SJCRH30 (cell line): ENCODE data around the gene TTC39B. TPM values are rescaled to one million over a fixed set of nuclear protein-coding genes. Genes with fewer than 3 reads are reported as not detected.

Experiments used
- DNase-seq, 2 experiments: peaks; one replicate each; pipeline ENCODE4 v3.0.0-alpha.2; 2015 to 2020
- H3K27ac ChIP-seq: fragments of 250-450 bp; sonication (Bioruptor Pico); 2 replicates; pipeline ENCODE4 v1.5.1; 2020; ENCODE audit warnings: mild to moderate bottlenecking, moderate library complexity
- H3K27me3 ChIP-seq: fragments of 250-450 bp; sonication (Bioruptor Pico); 2 replicates; pipeline ENCODE4 v1.5.1; 2020; ENCODE audit warnings: mild to moderate bottlenecking, moderate library complexity
- H3K36me3 ChIP-seq: fragments of 250-450 bp; sonication (Bioruptor Pico); 2 replicates; pipeline ENCODE4 v1.5.1; 2020; ENCODE audit warnings: mild to moderate bottlenecking, moderate library complexity
- H3K4me1 ChIP-seq: fragments of 250-450 bp; sonication (Bioruptor Pico); 2 replicates; pipeline ENCODE4 v1.5.1; 2020; ENCODE audit warnings: mild to moderate bottlenecking, moderate library complexity
- H3K4me3 ChIP-seq: fragments of 250-450 bp; sonication (Bioruptor Pico); 2 replicates; pipeline ENCODE4 v1.5.1; 2020; ENCODE audit warnings: mild to moderate bottlenecking, moderate library complexity
- H3K9me3 ChIP-seq: fragments of 250-450 bp; sonication (Bioruptor Pico); replicated peaks from 2 replicates; pipeline ENCODE4 v1.5.1; 2020; ENCODE audit warnings: mild to moderate bottlenecking, moderate library complexity
- total RNA-seq: library from RNA; depleted of rRNA; stranded (reverse); fragments of >200 nt; shearing (Covaris generic); gene quantifications from 2 replicates; pipeline ENCODE4 v1.2.3, GENCODE V29; 2014

Gene TTC39B
- total RNA-seq, 1 experiment from 2014 or later, result 2.2 TPM

- H3K4me3 ChIP-seq, result no peak overlapping the region
- no peaks in the 10 kb centered on the region for H3K9me3 ChIP-seq
- H3K4me1 ChIP-seq, result no peaks in the 10 kb centered on the region
- DNase-seq, result no peak
- no peaks in the 10 kb centered on the region for H3K36me3 ChIP-seq
- H3K27me3 ChIP-seq, result no peaks in the 10 kb centered on the region
- no peak overlapping the region for H3K27ac ChIP-seq
Measured at GRCh38 chr9:15206903-15207696, 99.9 kb downstream of the TTC39B start.

- Histone ChIP-seq H3K4me3 (no peak overlapping the region), H3K27me3 (no peaks in the 10 kb centered on the region), H3K9me3 (no peaks in the 10 kb centered on the region), H3K27ac (no peak overlapping the region), H3K36me3 (no peaks in the 10 kb centered on the region), H3K4me1 (no peaks in the 10 kb centered on the region)
- no peak for DNase-seq
Measured at GRCh38 chr9:15205632-15206420, 101.2 kb downstream of the TTC39B start.

- H3K9me3 ChIP-seq, result no peaks in the 10 kb centered on the region
Measured at GRCh38 chr9:15203581-15203980, 103.4 kb downstream of the TTC39B start.

GRCh38 chr9:15200111-15200510 lies 106.9 kb downstream of the TTC39B start:
- Histone ChIP-seq H3K4me3 (no peak overlapping the region), H3K27me3 (no peaks in the 10 kb centered on the region), H3K27ac (no peak overlapping the region), H3K9me3 (no peaks in the 10 kb centered on the region), H3K4me1 (no peaks in the 10 kb centered on the region), H3K36me3 (no peaks in the 10 kb centered on the region)
- no peak for DNase-seq

More at GRCh38 chr9:15203581-15203980, 103.4 kb downstream of the TTC39B start:
- DNase-seq, result no peak
- H3K36me3 ChIP-seq, result no peaks in the 10 kb centered on the region
- no peak overlapping the region for H3K27ac ChIP-seq
- H3K27me3 ChIP-seq, result no peaks in the 10 kb centered on the region
- no peaks in the 10 kb centered on the region for H3K4me1 ChIP-seq
- no peak overlapping the region for H3K4me3 ChIP-seq

- Histone ChIP-seq H3K9me3 (no peaks in the 10 kb centered on the region), H3K27me3 (no peaks in the 10 kb centered on the region), H3K4me1 (no peaks in the 10 kb centered on the region), H3K27ac (no peak overlapping the region), H3K36me3 (no peaks in the 10 kb centered on the region), H3K4me3 (no peak overlapping the region)
- no peak for DNase-seq
Measured at GRCh38 chr9:15192856-15193255, 114.2 kb downstream of the TTC39B start.

GRCh38 chr9:15191378-15191777 lies 115.6 kb downstream of the TTC39B start:
- no peak overlapping the region for H3K27ac ChIP-seq
- H3K36me3 ChIP-seq, result no peaks in the 10 kb centered on the region
- H3K27me3 ChIP-seq, result no peaks in the 10 kb centered on the region
- H3K9me3 ChIP-seq, result no peaks in the 10 kb centered on the region
- peak in 1 of 2 experiments; percentile 5 for DNase-seq
- no peaks in the 10 kb centered on the region for H3K4me1 ChIP-seq
- no peak overlapping the region for H3K4me3 ChIP-seq

- Histone ChIP-seq H3K27me3 (no peaks in the 10 kb centered on the region), H3K36me3 (no peaks in the 10 kb centered on the region), H3K4me1 (no peaks in the 10 kb centered on the region), H3K9me3 (no peaks in the 10 kb centered on the region), H3K4me3 (no peak overlapping the region), H3K27ac (no peak overlapping the region)
- DNase-seq, result no peak
Measured at GRCh38 chr9:15189481-15189880, 117.5 kb downstream of the TTC39B start.

- no peaks in the 10 kb centered on the region for H3K9me3 ChIP-seq
- DNase-seq, result no peak
- H3K27ac ChIP-seq, result no peak overlapping the region
- no peaks in the 10 kb centered on the region for H3K36me3 ChIP-seq
- H3K4me3 ChIP-seq, result no peak overlapping the region
- no peaks in the 10 kb centered on the region for H3K27me3 ChIP-seq
- no peaks in the 10 kb centered on the region for H3K4me1 ChIP-seq
Measured at GRCh38 chr9:15187589-15187988, 119.4 kb downstream of the TTC39B start.

- H3K27ac ChIP-seq, result no peak overlapping the region
- H3K36me3 ChIP-seq, result no peaks in the 10 kb centered on the region
- H3K4me3 ChIP-seq, result no peak overlapping the region
- H3K9me3 ChIP-seq, result no peaks in the 10 kb centered on the region
- no peaks in the 10 kb centered on the region for H3K4me1 ChIP-seq
- no peaks in the 10 kb centered on the region for H3K27me3 ChIP-seq
- no peak for DNase-seq
Measured at GRCh38 chr9:15182730-15183129, 124.3 kb downstream of the TTC39B start.

GRCh38 chr9:15182101-15182551 lies 124.9 kb downstream of the TTC39B start:
- Histone ChIP-seq H3K4me1 (no peaks in the 10 kb centered on the region), H3K36me3 (no peaks in the 10 kb centered on the region), H3K4me3 (no peak overlapping the region), H3K27me3 (no peaks in the 10 kb centered on the region), H3K9me3 (no peaks in the 10 kb centered on the region), H3K27ac (no peak overlapping the region)
- DNase-seq, result no peak

GRCh38 chr9:15180124-15180523 lies 126.9 kb downstream of the TTC39B start:
- H3K36me3 ChIP-seq, result no peaks in the 10 kb centered on the region
- H3K4me3 ChIP-seq, result no peak overlapping the region
- DNase-seq, result no peak
- no peaks in the 10 kb centered on the region for H3K9me3 ChIP-seq
- no peak overlapping the region for H3K27ac ChIP-seq
- no peaks in the 10 kb centered on the region for H3K4me1 ChIP-seq
- no peaks in the 10 kb centered on the region for H3K27me3 ChIP-seq

GRCh38 chr9:15178631-15179030 lies 128.4 kb downstream of the TTC39B start:
- H3K4me3 ChIP-seq, result no peak overlapping the region
- no peak overlapping the region for H3K27ac ChIP-seq
- no peak for DNase-seq
- H3K4me1 ChIP-seq, result no peaks in the 10 kb centered on the region
- no peaks in the 10 kb centered on the region for H3K27me3 ChIP-seq
- no peaks in the 10 kb centered on the region for H3K9me3 ChIP-seq
- H3K36me3 ChIP-seq, result no peaks in the 10 kb centered on the region

- Histone ChIP-seq H3K27ac (no peak overlapping the region), H3K36me3 (no peaks in the 10 kb centered on the region), H3K4me3 (no peak overlapping the region), H3K27me3 (no peaks in the 10 kb centered on the region), H3K4me1 (no peaks in the 10 kb centered on the region), H3K9me3 (no peaks in the 10 kb centered on the region)
- no peak for DNase-seq
Measured at GRCh38 chr9:15176836-15177235, 130.2 kb downstream of the TTC39B start.

- H3K4me3 ChIP-seq, result no peak overlapping the region
- no peaks in the 10 kb centered on the region for H3K9me3 ChIP-seq
- H3K36me3 ChIP-seq, result no peaks in the 10 kb centered on the region
- H3K4me1 ChIP-seq, result no peaks in the 10 kb centered on the region
- no peak for DNase-seq
- H3K27me3 ChIP-seq, result no peaks in the 10 kb centered on the region
- H3K27ac ChIP-seq, result no peak overlapping the region
Measured at GRCh38 chr9:15163931-15164330, 143.1 kb downstream of the TTC39B start.

GRCh38 chr9:15161753-15162152 lies 145.3 kb downstream of the TTC39B start:
- no peak overlapping the region for H3K27ac ChIP-seq

More at GRCh38 chr9:15161753-15162152, 145.3 kb downstream of the TTC39B start:
- Histone ChIP-seq H3K4me1 (no peaks in the 10 kb centered on the region), H3K27me3 (no peaks in the 10 kb centered on the region), H3K36me3 (no peaks in the 10 kb centered on the region), H3K9me3 (no peaks in the 10 kb centered on the region), H3K4me3 (no peak overlapping the region)
- DNase-seq, result no peak
